WTC11 (cell line): ENCODE measurements around the gene FLNA. TPM values are rescaled to one million over a fixed set of nuclear protein-coding genes. Genes with fewer than 3 reads are reported as not detected.

ENCODE experiments used
- ATAC-seq: fragments of 200-7000 bp; cut with Tn5 transposase; 2 replicates; pipeline ENCODE4 v1.10.0; 2021; ENCODE audit warnings: mild to moderate bottlenecking, moderate library complexity
- CTCF ChIA-PET: fragments of 300-600 bp; sonication (Branson Sonifier 250); formaldehyde crosslinking; loops from one replicate; lab custom pipeline; 2021; ENCODE audit warnings: antibody characterized with exemption; lab: Charles Lee
- POLR2A ChIA-PET: fragments of 350-600 bp; sonication (Branson Sonifier 250); formaldehyde crosslinking; loops from one replicate; lab custom pipeline; 2021; ENCODE audit warnings: antibody characterized with exemption; lab: Charles Lee
- DNase-seq: peaks from one replicate; pipeline ENCODE4 v3.0.0; 2021; ENCODE audit warnings: low spot score
- H3K27ac Mint-ChIP-seq: 2 replicates; pipeline ENCODE4 v1.8.0; 2021; ENCODE audit warnings: mixed read lengths
- H3K27me3 Mint-ChIP-seq: 2 replicates; pipeline ENCODE4 v1.8.0; 2021; ENCODE audit warnings: low read depth, mild to moderate bottlenecking, moderate library complexity, mixed read lengths
- H3K36me3 Mint-ChIP-seq: 2 replicates; pipeline ENCODE4 v1.8.0; 2021; ENCODE audit warnings: mixed read lengths
- H3K4me1 Mint-ChIP-seq: 2 replicates; pipeline ENCODE4 v1.8.0; 2022; ENCODE audit warnings: mixed read lengths
- H3K4me3 Mint-ChIP-seq: 2 replicates; pipeline ENCODE4 v1.8.0; 2021; ENCODE audit warnings: mild to moderate bottlenecking, moderate library complexity, mixed read lengths
- H3K9me3 Mint-ChIP-seq: 2 replicates; pipeline ENCODE4 v1.8.0; 2021; ENCODE audit warnings: mixed read lengths
- ATF6 ChIP-seq: sonication (generic); formaldehyde crosslinking; IDR thresholded peaks from 2 replicates; pipeline ENCODE4 v1.8.1; 2023; ENCODE audit warnings: mild to moderate bottlenecking, missing genetic modification reagents
- CDX4 ChIP-seq: fragments of 250-450 bp; sonication (Bioruptor Pico); IDR thresholded peaks from 2 replicates; pipeline ENCODE4 v1.9.0; 2021; ENCODE audit warnings: moderate library complexity, mild to moderate bottlenecking, inconsistent platforms, borderline replicate concordance
- E2F1 ChIP-seq: sonication (generic); formaldehyde crosslinking; IDR thresholded peaks from 2 replicates; pipeline ENCODE4 v1.8.0; 2022; ENCODE audit warnings: mild to moderate bottlenecking, missing genetic modification reagents
- EMX1 ChIP-seq: fragments of 250-450 bp; sonication (Bioruptor Pico); IDR thresholded peaks from 2 replicates; pipeline ENCODE4 v1.8.0; 2021; ENCODE audit warnings: mild to moderate bottlenecking
- ERG ChIP-seq: fragments of 250-450 bp; sonication (Bioruptor Pico); IDR thresholded peaks from 2 replicates; pipeline ENCODE4 v1.8.0; 2021; ENCODE audit warnings: mild to moderate bottlenecking
- FOXK1 ChIP-seq: sonication (generic); formaldehyde crosslinking; IDR thresholded peaks from 2 replicates; pipeline ENCODE4 v1.8.0; 2022; ENCODE audit warnings: mild to moderate bottlenecking, moderate library complexity, missing genetic modification reagents
- FOXP1 ChIP-seq: sonication (generic); formaldehyde crosslinking; IDR thresholded peaks from 2 replicates; pipeline ENCODE4 v1.8.0; 2022; ENCODE audit warnings: missing genetic modification reagents, mild to moderate bottlenecking, moderate library complexity, borderline replicate concordance
- JUN ChIP-seq: sonication (generic); formaldehyde crosslinking; IDR thresholded peaks from 2 replicates; pipeline ENCODE4 v1.8.0; 2023; ENCODE audit warnings: mild to moderate bottlenecking, missing genetic modification reagents
- NFE2L1 ChIP-seq: sonication (generic); formaldehyde crosslinking; IDR thresholded peaks from 2 replicates; pipeline ENCODE4 v1.8.1; 2023; ENCODE audit warnings: missing genetic modification reagents
- NR1H2 ChIP-seq: sonication (generic); formaldehyde crosslinking; IDR thresholded peaks from 2 replicates; pipeline ENCODE4 v1.9.0; 2021; ENCODE audit warnings: mild to moderate bottlenecking, moderate library complexity, missing genetic modification reagents
- SMAD3 ChIP-seq: sonication (generic); formaldehyde crosslinking; IDR thresholded peaks from 2 replicates; pipeline ENCODE4 v1.8.0; 2022; ENCODE audit warnings: missing genetic modification reagents, mild to moderate bottlenecking, borderline replicate concordance
- SMAD4 ChIP-seq: sonication (generic); formaldehyde crosslinking; IDR thresholded peaks from 2 replicates; pipeline ENCODE4 v1.8.0; 2022; ENCODE audit warnings: mild to moderate bottlenecking, missing genetic modification reagents
- SP1 ChIP-seq: sonication (generic); formaldehyde crosslinking; conservative IDR thresholded peaks from 2 replicates; pipeline ENCODE4 v1.8.1; 2022; ENCODE audit warnings: missing genetic modification reagents
- TCF7 ChIP-seq: sonication (generic); formaldehyde crosslinking; IDR thresholded peaks from 2 replicates; pipeline ENCODE4 v1.8.0; 2022; ENCODE audit warnings: mild to moderate bottlenecking, low read depth, missing genetic modification reagents, moderate library complexity
- TEAD4 ChIP-seq: sonication (generic); formaldehyde crosslinking; IDR thresholded peaks from 2 replicates; pipeline ENCODE4 v1.8.0; 2022; ENCODE audit warnings: mild to moderate bottlenecking, missing genetic modification reagents
- USF2 ChIP-seq: sonication (generic); formaldehyde crosslinking; IDR thresholded peaks from 2 replicates; pipeline ENCODE4 v1.8.1; 2023; ENCODE audit warnings: mild to moderate bottlenecking, missing genetic modification reagents, moderate library complexity
- ZNF396 ChIP-seq: fragments of 250-450 bp; sonication (Bioruptor Pico); IDR thresholded peaks from 2 replicates; pipeline ENCODE4 v1.8.0; 2021; ENCODE audit warnings: mild to moderate bottlenecking, moderate library complexity, borderline replicate concordance
- total RNA-seq: library from RNA; stranded (reverse); gene quantifications from 3 replicates; pipeline ENCODE4 v1.2.3, GENCODE V29; 2021
- TF ChIP-seq, protein P1 (sequence below): sonication (generic); formaldehyde crosslinking; IDR thresholded peaks from 2 replicates; pipeline ENCODE4 v1.8.1; 2022; ENCODE audit warnings: low read depth, mild to moderate bottlenecking, moderate library complexity, missing genetic modification reagents, borderline replicate concordance
- TF ChIP-seq, protein P2 (sequence below): sonication (generic); formaldehyde crosslinking; IDR thresholded peaks from 2 replicates; pipeline ENCODE4 v1.8.0; 2022; ENCODE audit warnings: mild to moderate bottlenecking, missing genetic modification reagents
- TF ChIP-seq, protein P3 (sequence below): sonication (generic); formaldehyde crosslinking; IDR thresholded peaks from 2 replicates; pipeline ENCODE4 v1.8.0; 2022; ENCODE audit warnings: mild to moderate bottlenecking, missing genetic modification reagents
- TF ChIP-seq, protein P4 (sequence below): sonication (generic); formaldehyde crosslinking; IDR thresholded peaks from 2 replicates; pipeline ENCODE4 v1.8.1; 2022; ENCODE audit warnings: mild to moderate bottlenecking, missing genetic modification reagents, moderate library complexity, borderline replicate concordance

The FLNA gene
- total RNA-seq, 1 experiment from 2014 or later: 1,017 TPM

- H3K9me3 Mint-ChIP-seq: no peaks in the 10 kb centered on the region
- ATAC-seq (no peak), DNase-seq (no peak)
- peaks cover 11% of the 10 kb centered on the region for H3K4me1 Mint-ChIP-seq
- ChIA-PET POLR2A (interaction anchor here (0.6 to 1.5 kb wide), 7 partner anchors 9 to 442 kb away, joined by 3 to 13 read pairs (median 5); partner anchors contain the start of genes EMD, RPL10 and SLC10A3), CTCF (no interaction called here)
- no peak for TF ChIP-seq USF2 (CRISPR knock-in tag)
- TF ChIP-seq, protein P1, sequence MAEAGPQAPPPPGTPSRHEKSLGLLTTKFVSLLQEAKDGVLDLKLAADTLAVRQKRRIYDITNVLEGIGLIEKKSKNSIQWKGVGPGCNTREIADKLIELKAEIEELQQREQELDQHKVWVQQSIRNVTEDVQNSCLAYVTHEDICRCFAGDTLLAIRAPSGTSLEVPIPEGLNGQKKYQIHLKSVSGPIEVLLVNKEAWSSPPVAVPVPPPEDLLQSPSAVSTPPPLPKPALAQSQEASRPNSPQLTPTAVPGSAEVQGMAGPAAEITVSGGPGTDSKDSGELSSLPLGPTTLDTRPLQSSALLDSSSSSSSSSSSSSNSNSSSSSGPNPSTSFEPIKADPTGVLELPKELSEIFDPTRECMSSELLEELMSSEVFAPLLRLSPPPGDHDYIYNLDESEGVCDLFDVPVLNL (CRISPR knock-in tag): peak; percentile 46; the same call in 1 of the 2 replicates
- TF ChIP-seq E2F1: no peak
- TF ChIP-seq, protein P2, sequence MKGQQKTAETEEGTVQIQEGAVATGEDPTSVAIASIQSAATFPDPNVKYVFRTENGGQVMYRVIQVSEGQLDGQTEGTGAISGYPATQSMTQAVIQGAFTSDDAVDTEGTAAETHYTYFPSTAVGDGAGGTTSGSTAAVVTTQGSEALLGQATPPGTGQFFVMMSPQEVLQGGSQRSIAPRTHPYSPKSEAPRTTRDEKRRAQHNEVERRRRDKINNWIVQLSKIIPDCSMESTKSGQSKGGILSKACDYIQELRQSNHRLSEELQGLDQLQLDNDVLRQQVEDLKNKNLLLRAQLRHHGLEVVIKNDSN (CRISPR knock-in tag): 0 out of 2 replicates have a peak, but pooled peaks have one; percentile 2
- TF ChIP-seq FOXP1 (CRISPR knock-in tag): no peak
- TF ChIP-seq, protein P3, sequence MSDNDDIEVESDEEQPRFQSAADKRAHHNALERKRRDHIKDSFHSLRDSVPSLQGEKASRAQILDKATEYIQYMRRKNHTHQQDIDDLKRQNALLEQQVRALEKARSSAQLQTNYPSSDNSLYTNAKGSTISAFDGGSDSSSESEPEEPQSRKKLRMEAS: no peak
- H3K36me3 Mint-ChIP-seq: peaks cover 21% of the 10 kb centered on the region
- H3K27me3 Mint-ChIP-seq: peaks cover 6% of the 10 kb centered on the region
- H3K27ac Mint-ChIP-seq: peak overlapping the region; percentile 97; the same call in 1 of the 2 replicates
- H3K4me3 Mint-ChIP-seq: peak overlapping the region; percentile 92
Observed at GRCh38 chrX:154370300-154371016, 4.0 kb downstream of the FLNA start.

GRCh38 chrX:154369449-154370299 lies 4.8 kb downstream of the FLNA start:
- DNase-seq (peak; percentile 79), ATAC-seq (peak; percentile 38)
- Mint-ChIP-seq H3K27ac (peak overlapping the region; percentile 97), H3K4me3 (peak overlapping the region; percentile 92), H3K36me3 (peaks cover 24% of the 10 kb centered on the region), H3K9me3 (no peaks in the 10 kb centered on the region), H3K27me3 (peaks cover 3% of the 10 kb centered on the region; the same call in 1 of the 2 replicates), H3K4me1 (peaks cover 11% of the 10 kb centered on the region)
- TF ChIP-seq TCF7 (CRISPR knock-in tag): no peak
- no peak for TF ChIP-seq JUN (CRISPR knock-in tag)
- TF ChIP-seq FOXK1: no peak
- TF ChIP-seq SP1: peak; percentile 50; the same call in 1 of the 2 replicates
- TF ChIP-seq NR1H2 (CRISPR knock-in tag): no peak
- 0 out of 2 replicates have a peak, but pooled peaks have one; percentile 8 for TF ChIP-seq SMAD4 (CRISPR knock-in tag)
- no peak for TF ChIP-seq CDX4 (CRISPR knock-in tag)
- no peak for TF ChIP-seq SMAD3
- TF ChIP-seq ERG (CRISPR knock-in tag): no peak
- TF ChIP-seq TEAD4 (CRISPR knock-in tag): no peak
- TF ChIP-seq EMX1 (CRISPR knock-in tag): no peak
- no peak for TF ChIP-seq ZNF396 (CRISPR knock-in tag)
- TF ChIP-seq, protein P4, sequence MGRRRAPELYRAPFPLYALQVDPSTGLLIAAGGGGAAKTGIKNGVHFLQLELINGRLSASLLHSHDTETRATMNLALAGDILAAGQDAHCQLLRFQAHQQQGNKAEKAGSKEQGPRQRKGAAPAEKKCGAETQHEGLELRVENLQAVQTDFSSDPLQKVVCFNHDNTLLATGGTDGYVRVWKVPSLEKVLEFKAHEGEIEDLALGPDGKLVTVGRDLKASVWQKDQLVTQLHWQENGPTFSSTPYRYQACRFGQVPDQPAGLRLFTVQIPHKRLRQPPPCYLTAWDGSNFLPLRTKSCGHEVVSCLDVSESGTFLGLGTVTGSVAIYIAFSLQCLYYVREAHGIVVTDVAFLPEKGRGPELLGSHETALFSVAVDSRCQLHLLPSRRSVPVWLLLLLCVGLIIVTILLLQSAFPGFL (CRISPR knock-in tag): no peak
- TF ChIP-seq NFE2L1: peak; percentile 93
- TF ChIP-seq ATF6: no peak
- ChIA-PET CTCF (interaction anchor here (1.0 kb wide), 1 partner anchor 121 kb away, joined by 3 read pairs; the partner anchor contains the start of gene SLC10A3), POLR2A (interaction anchor here (0.6 to 1.5 kb wide), 10 partner anchors 8 to 120 kb away, joined by 3 to 12 read pairs (median 4); partner anchors contain the start of genes EMD, PLXNA3, RPL10 and SLC10A3)
